ENCODE data around the gene ERCC4.
A peak's percentile ranks its signal among the peaks of the same experiment; 100 is the strongest.
"Not testable (repeated sequence)": the region's sequence is repeated elsewhere in the genome, so short reads cannot be mapped to it uniquely, and the experiment has no call there.

Gene ERCC4

GRCh38 chr16:13919683-13920509 is at the start of gene ERCC4:
ERCC4 (plus strand) TSS chr16:13920154; CDS start chr16:13920166, 12 bp downstream.
- DNase-seq (ENCODE audit: low spot score), result peak; percentile 76

GRCh38 chr16:13873835-13874438 is 46.0 kb upstream of the ERCC4 start:
- DNase-seq (ENCODE audit: low spot score), result no peak

DNA sequence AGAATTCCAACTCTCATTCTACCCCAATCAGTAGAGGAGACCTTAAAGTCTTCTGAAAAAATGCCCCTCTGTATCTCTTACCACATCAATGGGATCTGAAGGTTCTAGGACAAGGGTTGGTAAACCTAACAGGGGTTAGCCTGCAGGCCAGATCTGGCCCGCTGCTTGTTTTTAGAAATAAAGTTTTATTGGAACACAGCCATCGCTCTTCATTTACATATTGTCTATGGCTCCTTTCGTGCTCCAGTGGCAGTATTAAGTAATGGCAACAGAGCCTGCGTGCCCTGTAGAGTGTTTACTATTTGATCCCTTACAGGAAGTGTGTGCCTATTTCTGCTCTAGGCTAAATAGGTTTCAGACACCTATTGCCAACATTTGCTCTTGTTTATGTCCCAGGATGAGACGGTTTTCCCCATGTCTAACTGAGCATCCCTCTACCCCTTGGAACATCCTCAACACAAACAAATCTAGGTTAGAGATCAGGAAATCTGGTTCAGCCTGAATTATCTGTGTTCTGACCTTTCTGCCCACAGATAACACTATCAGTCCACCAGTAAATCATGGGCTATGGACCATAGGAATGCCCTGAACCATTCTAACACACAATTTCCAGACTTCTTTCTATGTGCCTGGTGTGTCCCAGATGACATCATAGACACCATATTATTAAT is 44.2 kb upstream of the ERCC4 start:
- no peak for DNase-seq (ENCODE audit: low spot score)

GRCh38 chr16:13883276-13883675 is 36.7 kb upstream of the ERCC4 start:
- DNase-seq (ENCODE audit: low spot score), result no peak

GRCh38 chr16:13883881-13884280 is 36.1 kb upstream of the ERCC4 start:
- DNase-seq (ENCODE audit: low spot score), result no peak

GRCh38 chr16:13885700-13886099 is 34.3 kb upstream of the ERCC4 start:
- DNase-seq (ENCODE audit: low spot score), result no peak

- no peak for DNase-seq (ENCODE audit: low spot score)
Observed at GRCh38 chr16:13886608-13887007, 33.3 kb upstream of the ERCC4 start.

GRCh38 chr16:13889323-13889722 is 30.6 kb upstream of the ERCC4 start:
- DNase-seq (ENCODE audit: low spot score), result not testable (repeated sequence)

DNA sequence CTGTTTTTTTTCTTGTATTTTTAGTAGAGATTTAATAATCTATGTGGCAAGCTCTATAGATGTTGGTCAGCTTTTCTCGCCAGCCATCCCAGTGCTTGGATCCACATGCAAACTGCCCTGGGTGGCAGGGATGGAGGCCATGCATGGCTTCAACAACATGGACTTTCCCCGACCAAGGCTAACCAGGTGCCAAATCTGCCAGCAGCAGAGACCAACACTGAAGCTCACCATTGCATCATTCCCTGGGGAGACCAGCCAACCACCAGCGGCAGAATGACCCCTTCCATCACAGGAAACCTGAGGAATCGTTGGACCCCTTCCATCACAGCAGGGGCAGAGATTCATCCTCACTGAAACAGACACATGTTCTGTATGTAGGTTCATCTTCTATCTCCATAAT is 27.7 kb upstream of the ERCC4 start:
- no peak for DNase-seq (ENCODE audit: low spot score)

- no peak for DNase-seq (ENCODE audit: low spot score)
Observed at GRCh38 chr16:13895516-13895915, 24.4 kb upstream of the ERCC4 start.

DNA sequence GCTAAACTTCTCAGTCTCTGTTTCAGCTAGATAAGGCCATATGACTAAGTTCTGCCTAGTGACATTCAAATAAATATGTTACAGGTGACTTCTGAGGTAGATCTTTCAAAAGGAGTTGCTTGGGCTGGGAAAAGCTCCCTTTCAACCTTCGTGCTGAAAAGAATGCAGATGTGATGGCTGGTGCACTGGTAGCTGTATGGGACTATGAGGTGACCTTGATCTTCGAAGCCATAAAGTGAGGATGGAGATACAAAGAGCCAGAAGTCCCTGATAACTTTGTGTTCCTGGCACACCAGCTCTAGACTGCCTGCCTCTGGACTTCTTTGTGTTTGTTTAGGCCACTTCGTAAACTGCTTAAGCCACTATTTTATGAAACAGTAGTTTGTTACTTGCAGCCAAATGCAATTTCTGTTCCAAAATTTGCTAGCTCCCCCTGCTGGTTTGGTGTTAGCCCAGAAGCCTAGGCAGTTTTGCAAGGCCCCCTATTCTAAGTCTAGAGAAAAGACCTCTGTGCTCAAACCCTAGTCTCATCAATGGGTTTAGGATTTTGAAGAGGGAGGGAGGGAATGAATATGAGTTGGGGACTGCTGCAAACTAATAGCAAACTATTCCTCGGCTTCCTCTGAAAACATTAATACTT is 23.3 kb upstream of the ERCC4 start:
- no peak for DNase-seq (ENCODE audit: low spot score)

GRCh38 chr16:13897806-13898205 is 22.1 kb upstream of the ERCC4 start:
- DNase-seq (ENCODE audit: low spot score), result no peak

- DNase-seq (ENCODE audit: low spot score), result no peak
Observed at GRCh38 chr16:13898233-13898632, 21.7 kb upstream of the ERCC4 start.

DNA sequence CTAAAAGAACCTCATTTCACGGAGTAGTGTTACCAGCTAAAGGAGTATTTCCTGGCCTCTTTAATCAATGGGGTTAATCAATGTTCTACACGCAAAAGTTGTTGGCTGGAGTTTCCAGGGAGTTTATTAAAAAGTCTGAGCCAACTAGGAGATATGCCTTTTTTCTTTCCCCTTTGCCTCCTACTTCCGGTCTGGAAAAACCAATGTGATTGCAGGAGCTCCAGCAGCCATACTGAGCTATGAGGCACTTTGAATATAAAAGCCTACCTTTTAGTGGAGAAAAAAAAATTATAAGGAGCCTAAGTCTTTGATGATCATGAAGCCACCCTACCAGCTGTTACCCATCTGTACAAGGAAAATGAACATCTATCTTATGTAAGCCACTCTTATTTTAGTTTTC is 17.9 kb upstream of the ERCC4 start:
- no peak for DNase-seq (ENCODE audit: low spot score)

- DNase-seq (ENCODE audit: low spot score), result no peak
Observed at GRCh38 chr16:13902677-13903076, 17.3 kb upstream of the ERCC4 start.

GRCh38 chr16:13904179-13904691 is 15.7 kb upstream of the ERCC4 start:
- DNase-seq (ENCODE audit: low spot score), result no peak

- not testable (repeated sequence) for DNase-seq (ENCODE audit: low spot score)
Observed at GRCh38 chr16:13904822-13905221, 15.1 kb upstream of the ERCC4 start.

- no peak for DNase-seq (ENCODE audit: low spot score)
Observed at GRCh38 chr16:13906168-13907089, 13.5 kb upstream of the ERCC4 start.

DNA sequence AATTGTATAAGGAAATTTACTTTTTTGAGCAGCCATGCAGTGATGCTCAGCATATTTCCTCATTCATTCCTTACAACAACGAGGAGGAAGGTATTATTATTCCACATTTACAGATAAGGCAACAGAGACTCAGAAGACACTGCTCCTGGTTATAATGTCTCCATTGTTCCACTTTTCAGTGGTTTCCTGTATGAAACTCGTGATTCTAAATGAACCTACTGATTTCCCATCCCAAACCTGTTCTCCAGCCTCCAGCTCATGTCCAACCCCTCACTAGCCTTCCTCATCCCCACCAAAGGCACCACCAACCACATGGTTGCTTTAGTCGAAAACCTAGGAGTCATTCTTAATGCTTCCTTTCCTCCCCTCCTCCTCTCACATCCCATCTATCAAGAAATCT is 12.5 kb upstream of the ERCC4 start:
- DNase-seq (ENCODE audit: low spot score), result no peak

DNA sequence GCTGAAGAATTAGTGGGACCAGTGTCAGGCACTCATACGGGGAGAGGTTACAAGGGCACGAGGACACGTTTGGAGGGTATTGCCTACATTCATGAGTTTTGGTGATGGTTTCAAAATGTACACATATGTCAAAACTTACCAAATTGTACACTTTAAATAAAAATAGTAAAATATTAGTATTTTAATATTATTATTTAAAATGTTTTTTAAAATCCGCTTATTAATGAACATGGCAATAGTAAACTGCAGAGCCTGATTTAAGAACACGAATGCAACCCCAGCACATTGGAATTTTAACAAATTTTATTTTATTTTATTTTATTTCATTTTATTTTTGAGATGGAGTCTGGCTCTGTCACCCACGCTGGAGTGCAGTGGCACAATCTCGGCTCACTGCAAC is 10.9 kb upstream of the ERCC4 start:
- DNase-seq (ENCODE audit: low spot score), result no peak

DNA sequence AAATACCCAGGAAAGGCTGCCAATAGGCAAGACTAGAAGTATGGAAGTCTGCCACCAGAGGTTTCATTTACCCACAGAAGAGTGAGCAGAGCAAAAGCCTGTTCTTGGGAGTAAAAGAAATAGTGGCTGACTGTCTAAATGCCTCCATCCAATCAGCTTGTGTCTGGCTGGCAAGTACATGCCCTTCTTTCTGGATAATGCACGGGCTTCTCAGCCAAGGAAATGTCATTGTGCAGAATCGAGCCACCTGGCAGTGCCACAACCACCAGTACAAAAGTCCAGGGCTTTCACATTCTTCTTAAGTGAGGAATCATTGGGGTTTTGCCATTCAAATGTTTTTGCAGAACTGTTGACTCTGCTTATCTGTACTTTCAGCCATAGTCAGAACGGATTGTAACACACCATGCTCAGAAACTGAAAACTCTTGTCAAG is 10.1 kb upstream of the ERCC4 start:
- DNase-seq (ENCODE audit: low spot score), result no peak
